Activated B cell treated with CpG ODN at 0.5 μM for 24 hours (primary cell): ENCODE measurements around the gene LIN7C. TPM values are rescaled to one million over a fixed set of nuclear protein-coding genes. Genes with fewer than 3 reads are reported as not detected.

ENCODE experiments used
- ATAC-seq: fragments of 200-7000 bp; cut with Tn5 transposase; one replicate; pipeline ENCODE4 v1.10.0; 2021; ENCODE audit warnings: low read depth, mild to moderate bottlenecking, moderate library complexity
- CTCF ChIA-PET: fragments of 350-600 bp; sonication (Branson Sonifier 250); formaldehyde crosslinking; loops from one replicate; lab custom pipeline; 2021; ENCODE audit warnings: antibody characterized with exemption; lab: Charles Lee
- POLR2A ChIA-PET: fragments of 350-600 bp; sonication (Branson Sonifier 250); formaldehyde crosslinking; loops from one replicate; lab custom pipeline; 2021; ENCODE audit warnings: antibody characterized with exemption; lab: Charles Lee
- DNase-seq: peaks from one replicate; pipeline ENCODE4 v3.0.0; 2022
- H3K27ac Mint-ChIP-seq: one replicate; pipeline ENCODE4 v1.8.0; 2020; ENCODE audit warnings: mixed read lengths
- H3K27me3 Mint-ChIP-seq: one replicate; pipeline ENCODE4 v1.8.0; 2021; ENCODE audit warnings: mixed read lengths
- H3K36me3 Mint-ChIP-seq: one replicate; pipeline ENCODE4 v1.8.0; 2021; ENCODE audit warnings: low read depth, mixed read lengths
- H3K4me1 Mint-ChIP-seq: one replicate; pipeline ENCODE4 v1.8.0; 2021; ENCODE audit warnings: mixed read lengths
- H3K4me3 Mint-ChIP-seq: one replicate; pipeline ENCODE4 v1.8.0; 2020; ENCODE audit warnings: mild to moderate bottlenecking, mixed read lengths
- H3K9me3 Mint-ChIP-seq: one replicate; pipeline ENCODE4 v1.8.0; 2020; ENCODE audit warnings: mixed read lengths
- CTCF ChIP-seq: fragments of 200-600 bp; IDR thresholded peaks from one replicate; pipeline ENCODE4 v1.8.0; 2022; ENCODE audit warnings: antibody characterized with exemption, mild to moderate bottlenecking
- intact Hi-C: fragments of 100-400 bp; cut with micrococcal nuclease; formaldehyde crosslinking; loops from one replicate; pipeline ENCODE4 v1.15.1; 2024
- total RNA-seq: library from RNA; stranded (reverse); gene quantifications from 2 replicates; pipeline ENCODE4 v1.2.3, GENCODE V29; 2022

The LIN7C gene
- total RNA-seq, 1 donor from 2014 or later = 23.5 TPM

- no peak for TF ChIP-seq CTCF
- ChIA-PET CTCF (no interaction called here), POLR2A (no interaction called here)
- Mint-ChIP-seq H3K4me3 (no peak overlapping the region), H3K4me1 (no peaks in the 10 kb centered on the region), H3K36me3 (no peaks in the 10 kb centered on the region), H3K27me3 (peaks cover 11% of the 10 kb centered on the region), H3K9me3 (no peaks in the 10 kb centered on the region), H3K27ac (no peak overlapping the region)
- DNase-seq (no peak), ATAC-seq (no peak)
- intact Hi-C loops = no loop called here
These were observed 26.2 kb upstream of the LIN7C start for GRCh38 chr11:27532652-27533325.

GRCh38 chr11:27528712-27529111 is 22.1 kb upstream of the LIN7C start:
- no peaks in the 10 kb centered on the region for H3K36me3 Mint-ChIP-seq
- no peak for DNase-seq
- no peaks in the 10 kb centered on the region for H3K4me1 Mint-ChIP-seq
- H3K27ac Mint-ChIP-seq = no peak overlapping the region
- ChIA-PET CTCF (no interaction called here), POLR2A (no interaction called here)
- H3K9me3 Mint-ChIP-seq = no peaks in the 10 kb centered on the region
- no peak overlapping the region for H3K4me3 Mint-ChIP-seq
- no peak for TF ChIP-seq CTCF
- H3K27me3 Mint-ChIP-seq = peaks cover 5% of the 10 kb centered on the region
- intact Hi-C loops = no loop called here
- no peak for ATAC-seq

- intact Hi-C loops = no loop called here
- no peak overlapping the region for H3K4me3 Mint-ChIP-seq
- H3K36me3 Mint-ChIP-seq = no peaks in the 10 kb centered on the region
- TF ChIP-seq CTCF = no peak
- CTCF ChIA-PET = no interaction called here
- H3K9me3 Mint-ChIP-seq = no peaks in the 10 kb centered on the region
- DNase-seq (no peak), ATAC-seq (no peak)
- H3K27me3 Mint-ChIP-seq = peaks cover 5% of the 10 kb centered on the region
- POLR2A ChIA-PET = no interaction called here
- H3K27ac Mint-ChIP-seq = no peak overlapping the region
- H3K4me1 Mint-ChIP-seq = no peaks in the 10 kb centered on the region
These were observed 20.0 kb upstream of the LIN7C start for GRCh38 chr11:27526535-27526934.

- Mint-ChIP-seq H3K4me1 (no peaks in the 10 kb centered on the region), H3K36me3 (no peaks in the 10 kb centered on the region), H3K9me3 (no peaks in the 10 kb centered on the region), H3K27me3 (peaks cover 5% of the 10 kb centered on the region), H3K4me3 (no peak overlapping the region), H3K27ac (no peak overlapping the region)
- ATAC-seq (no peak), DNase-seq (no peak)
- ChIA-PET CTCF (no interaction called here), POLR2A (no interaction called here)
- intact Hi-C loops = no loop called here
- no peak for TF ChIP-seq CTCF
These were observed 19.4 kb upstream of the LIN7C start for GRCh38 chr11:27525824-27526516.

- ChIA-PET CTCF (no interaction called here), POLR2A (no interaction called here)
- Mint-ChIP-seq H3K4me1 (no peaks in the 10 kb centered on the region), H3K4me3 (no peak overlapping the region), H3K27me3 (peaks cover 3% of the 10 kb centered on the region), H3K27ac (no peak overlapping the region), H3K36me3 (no peaks in the 10 kb centered on the region), H3K9me3 (no peaks in the 10 kb centered on the region)
- TF ChIP-seq CTCF = no peak
- intact Hi-C loops = no loop called here
- no peak for ATAC-seq
- no peak for DNase-seq
These were observed 17.6 kb upstream of the LIN7C start for GRCh38 chr11:27524155-27524554.
